ENCODE results near the gene GFY. TPM values are rescaled to one million over a fixed set of nuclear protein-coding genes. Genes with fewer than 3 reads are reported as not detected.
"Not testable (repeated sequence)": the region's sequence is repeated elsewhere in the genome, so short reads cannot be mapped to it uniquely, and the experiment has no call there.

GFY gene
- total RNA-seq, 2 experiments from 2014 or later: not detected

DNA sequence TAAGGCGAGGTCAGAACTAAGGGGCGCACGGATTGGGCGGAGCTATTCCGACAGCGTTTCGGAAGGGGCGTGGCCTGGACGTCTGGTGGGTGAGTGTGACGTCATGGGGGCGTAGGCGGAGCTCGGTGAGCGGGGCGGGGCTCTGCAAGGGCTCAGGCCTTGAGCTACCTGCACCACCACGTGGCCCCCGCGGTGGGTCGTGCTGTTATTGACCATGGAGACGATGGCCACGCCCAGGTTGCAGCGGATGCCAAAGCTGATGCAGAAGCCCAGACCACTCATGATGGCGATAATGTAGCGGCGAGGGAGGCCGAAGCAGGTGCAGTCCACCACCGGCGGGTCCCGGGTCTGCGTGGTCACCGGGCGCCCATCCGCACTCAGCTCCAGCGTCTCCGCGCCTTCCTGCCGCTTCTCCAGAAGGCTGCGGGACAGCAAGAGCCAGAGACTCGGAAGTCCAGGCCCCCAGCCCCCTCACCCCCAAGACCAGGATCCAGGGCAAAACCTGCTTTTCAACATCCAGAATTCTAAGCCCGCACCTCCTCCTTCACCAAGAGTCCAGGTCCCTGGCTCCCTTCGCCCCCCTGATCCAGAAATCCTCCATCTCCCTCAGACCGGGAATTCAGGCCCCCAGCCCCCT, 11.3 kb downstream of the GFY start:
- CTCF ChIA-PET: interaction anchor here (0.6 to 2.2 kb wide), 12 partner anchors 10 to 211 kb away, joined by 3 to 10 read pairs (median 4); partner anchors contain the start of genes GFY, KASH5 and PIH1D1
- H3K36me3 Mint-ChIP-seq: peaks cover 3% of the 10 kb centered on the region
- H3K9me3 Mint-ChIP-seq (ENCODE audit: low read depth): no peaks in the 10 kb centered on the region
- peak overlapping the region; percentile 39 for H3K4me3 Mint-ChIP-seq
- peaks cover 93% of the 10 kb centered on the region for H3K27me3 Mint-ChIP-seq
- H3K27ac Mint-ChIP-seq: no peak overlapping the region
- H3K4me1 Mint-ChIP-seq: peaks cover 25% of the 10 kb centered on the region
- ATAC-seq (peak; percentile 61), DNase-seq (peak; percentile 84)

DNA sequence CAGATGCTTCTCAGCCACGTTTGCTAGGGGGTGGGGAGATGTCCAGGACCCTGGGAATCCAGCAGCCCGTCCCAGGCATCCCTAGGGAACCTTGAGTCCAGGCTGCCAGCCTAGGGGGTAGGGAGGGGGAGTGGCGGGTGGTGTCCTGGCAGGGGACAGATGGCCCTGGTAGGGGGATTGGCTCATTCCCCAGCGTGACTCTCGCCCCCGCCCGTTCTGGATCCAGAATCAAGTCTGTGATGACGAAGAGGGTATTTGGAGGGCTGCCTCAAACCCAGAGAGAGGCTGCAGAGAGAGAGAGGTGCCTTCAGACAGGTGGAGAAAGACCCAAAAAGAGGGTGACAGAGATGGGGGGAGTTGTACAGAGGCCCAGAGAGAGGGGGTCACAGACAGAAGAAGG, 12.0 kb downstream of the GFY start:
- no peaks in the 10 kb centered on the region for H3K36me3 Mint-ChIP-seq
- no peaks in the 10 kb centered on the region for H3K9me3 Mint-ChIP-seq (ENCODE audit: low read depth)
- peaks cover 95% of the 10 kb centered on the region for H3K27me3 Mint-ChIP-seq
- H3K4me3 Mint-ChIP-seq: no peak overlapping the region
- H3K27ac Mint-ChIP-seq: no peak overlapping the region
- ATAC-seq (no peak), DNase-seq (no peak)
- CTCF ChIA-PET: interaction anchor here (1.1 to 2.2 kb wide), 4 partner anchors 13 to 211 kb away, joined by 3 to 10 read pairs (median 6); partner anchors contain the start of genes GFY and KASH5
- H3K4me1 Mint-ChIP-seq: peaks cover 29% of the 10 kb centered on the region

DNA sequence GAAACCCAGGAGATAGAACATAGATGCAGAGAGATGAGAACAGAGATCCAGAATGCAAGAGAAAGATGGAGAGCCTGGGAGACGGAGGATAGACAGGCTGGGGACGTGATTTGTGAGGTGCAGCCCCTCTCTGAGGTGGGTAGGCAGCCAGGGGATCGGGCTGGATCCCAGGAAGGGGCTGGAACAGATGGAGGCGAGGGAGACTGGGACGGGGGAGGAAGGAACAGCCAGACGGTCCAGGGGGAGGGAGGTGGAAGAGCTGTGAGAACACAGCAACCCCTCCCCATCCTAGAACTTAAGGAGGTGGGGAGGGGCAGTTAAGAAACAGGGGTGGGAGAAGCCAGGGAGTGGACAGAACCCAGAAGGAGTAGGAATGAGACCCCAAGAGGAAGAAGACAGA, 13.1 kb downstream of the GFY start:
- ATAC-seq: no peak
- CTCF ChIA-PET: no interaction called here
- H3K36me3 Mint-ChIP-seq: no peaks in the 10 kb centered on the region
- peaks cover 31% of the 10 kb centered on the region for H3K4me1 Mint-ChIP-seq
- H3K4me3 Mint-ChIP-seq: no peak overlapping the region
- no peak for DNase-seq
- no peak overlapping the region for H3K27ac Mint-ChIP-seq
- peaks cover 88% of the 10 kb centered on the region for H3K27me3 Mint-ChIP-seq
- H3K9me3 Mint-ChIP-seq (ENCODE audit: low read depth): no peaks in the 10 kb centered on the region

DNA sequence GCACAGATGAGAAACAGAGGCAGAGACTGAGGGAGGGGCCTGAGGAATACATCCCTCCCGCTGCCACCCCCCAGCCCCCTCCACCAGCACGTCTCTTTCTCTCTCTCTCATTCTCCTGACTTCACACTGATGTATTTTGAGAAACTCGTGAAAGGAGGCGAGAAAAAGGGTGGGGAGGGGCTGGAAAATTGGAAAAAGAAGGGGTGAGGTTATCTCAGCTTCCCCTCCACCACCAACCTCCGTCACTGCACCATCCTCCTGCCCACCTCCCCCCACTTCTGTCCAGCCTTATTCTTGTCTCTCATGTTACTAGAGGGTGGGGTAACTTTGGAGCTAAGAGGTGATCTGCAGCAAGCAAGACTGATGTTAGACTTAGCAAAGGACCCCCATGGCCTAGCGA, 14.6 kb downstream of the GFY start:
- Mint-ChIP-seq H3K4me1 (peaks cover 35% of the 10 kb centered on the region), H3K4me3 (no peak overlapping the region), H3K9me3 (ENCODE audit: low read depth) (no peaks in the 10 kb centered on the region), H3K36me3 (no peaks in the 10 kb centered on the region), H3K27me3 (peaks cover 73% of the 10 kb centered on the region), H3K27ac (no peak overlapping the region)
- DNase-seq: no peak
- CTCF ChIA-PET: interaction anchor here (0.7 to 1.4 kb wide), 4 partner anchors 15 to 48 kb away, joined by 3 to 4 read pairs (median 3); partner anchors contain the start of gene GFY
- no peak for ATAC-seq

DNA sequence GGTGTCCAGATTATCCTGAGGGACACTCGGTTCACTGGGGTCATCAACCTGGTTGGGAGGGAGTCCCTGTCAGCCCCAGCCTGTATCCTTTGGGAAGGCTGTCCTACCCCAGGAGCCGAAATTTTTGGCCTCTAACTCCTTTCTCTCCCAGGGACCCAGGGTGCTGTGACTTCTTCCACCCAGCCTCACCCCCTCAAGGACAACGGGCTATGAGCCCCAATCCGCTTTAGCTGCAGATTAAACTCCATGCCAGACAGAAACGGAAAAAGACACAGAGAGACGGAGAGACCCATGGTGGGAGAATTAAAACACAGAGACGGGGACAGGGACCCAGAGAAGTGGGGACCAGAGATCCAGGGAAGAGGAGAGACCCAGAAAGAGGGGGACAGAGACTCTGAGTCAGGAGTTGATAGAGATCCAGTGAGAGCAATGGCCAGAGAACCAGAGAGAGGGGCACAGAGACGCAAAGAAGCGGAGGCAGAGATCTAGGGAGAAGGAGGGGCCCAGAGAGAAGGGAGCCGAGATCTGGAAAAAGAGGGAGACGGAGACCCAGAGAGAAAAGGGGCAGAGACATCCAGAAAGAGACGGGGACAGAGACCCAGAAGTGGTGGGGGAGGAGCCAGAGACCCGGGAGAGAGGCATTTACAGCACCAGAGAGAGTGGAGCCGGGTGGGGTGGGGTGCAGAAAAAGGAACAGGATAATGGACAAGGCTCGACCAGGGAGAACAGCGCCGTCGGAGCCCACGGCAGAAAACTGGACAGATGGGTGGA, 15.4 kb downstream of the GFY start:
- Mint-ChIP-seq H3K4me3 (peak overlapping the region; percentile 11), H3K27me3 (peaks cover 65% of the 10 kb centered on the region), H3K4me1 (peaks cover 41% of the 10 kb centered on the region), H3K36me3 (no peaks in the 10 kb centered on the region), H3K27ac (no peak overlapping the region), H3K9me3 (ENCODE audit: low read depth) (no peaks in the 10 kb centered on the region)
- no peak for ATAC-seq
- no peak for DNase-seq
- CTCF ChIA-PET: interaction anchor here (0.8 to 2.6 kb wide), 5 partner anchors 14 to 49 kb away, joined by 3 to 31 read pairs (median 5); partner anchors contain the start of gene GFY

DNA sequence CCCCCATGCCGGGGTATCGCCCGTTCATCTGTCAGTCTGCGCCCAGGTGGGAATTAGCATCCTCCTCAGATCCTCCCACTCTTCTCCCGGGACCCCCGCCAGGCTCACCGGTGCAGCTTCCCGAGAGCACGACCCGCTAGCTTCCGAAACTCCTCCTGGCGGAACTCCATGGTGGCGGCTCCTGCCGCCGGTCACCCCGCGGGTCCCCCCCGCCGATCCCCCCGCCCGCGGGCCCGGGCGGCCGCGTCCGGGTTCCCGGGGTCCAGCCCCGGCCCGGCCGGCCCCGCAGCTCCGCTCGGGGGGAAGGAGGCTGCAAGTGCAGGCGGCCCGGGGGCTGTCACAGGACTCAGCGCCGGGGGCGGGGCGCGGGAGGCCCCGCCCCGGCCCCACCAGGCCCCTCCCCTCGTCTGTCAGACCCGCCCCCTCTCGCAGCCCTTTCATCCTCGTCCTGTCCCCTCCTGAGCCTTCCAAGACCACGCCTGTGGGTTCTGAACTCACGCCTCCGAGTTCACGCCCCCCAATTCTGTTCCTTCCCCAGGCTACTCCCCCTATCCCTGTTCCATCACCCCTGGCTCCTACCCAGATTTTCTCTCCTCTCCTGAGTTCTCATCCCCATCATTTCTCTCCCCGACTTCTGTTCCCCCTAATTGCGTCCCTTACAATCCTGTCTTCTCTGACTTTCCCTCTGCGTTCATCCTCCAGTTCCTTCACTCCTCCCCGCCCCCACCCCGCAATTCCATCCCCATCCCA, 16.2 kb downstream of the GFY start, which contains the start of gene SLC17A7:
SLC17A7 (minus strand) TSS at position 318 of the 750 bp plus-strand sequence; CDS start at position 170, 148 bp downstream.
- peak; percentile 70 for DNase-seq
- peaks cover 57% of the 10 kb centered on the region for H3K27me3 Mint-ChIP-seq
- CTCF ChIA-PET: interaction anchor here (0.6 to 2.6 kb wide), 8 partner anchors 13 to 141 kb away, joined by 3 to 31 read pairs (median 4); partner anchors contain the start of gene GFY

DNA sequence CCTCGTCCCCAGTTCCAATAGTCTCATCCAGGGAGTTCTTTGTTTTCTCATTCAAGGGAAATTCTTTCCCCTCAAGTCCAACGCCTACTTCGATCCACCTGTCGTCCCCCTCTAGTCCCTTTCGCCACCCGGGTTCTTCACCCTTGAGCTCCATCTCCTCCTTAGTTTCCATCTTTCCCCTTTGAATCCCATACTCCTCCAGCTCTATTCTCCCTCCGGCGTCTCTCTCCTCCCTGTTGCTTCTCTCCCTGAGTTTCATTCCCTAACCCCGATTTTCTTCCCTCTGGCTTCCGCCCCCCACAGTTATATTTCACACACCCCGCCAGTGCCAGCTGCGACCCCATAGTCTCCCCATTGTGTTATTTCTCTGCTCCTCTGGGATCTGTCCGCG, 16.8 kb downstream of the GFY start:
- Mint-ChIP-seq H3K4me3 (peak overlapping the region; percentile 78), H3K4me1 (peaks cover 41% of the 10 kb centered on the region), H3K27ac (no peak overlapping the region), H3K9me3 (ENCODE audit: low read depth) (no peaks in the 10 kb centered on the region), H3K36me3 (peaks cover 5% of the 10 kb centered on the region), H3K27me3 (peaks cover 52% of the 10 kb centered on the region)
- DNase-seq (no peak), ATAC-seq (no peak)
- CTCF ChIA-PET: interaction anchor here (0.6 to 2.6 kb wide), 8 partner anchors 13 to 141 kb away, joined by 3 to 31 read pairs (median 7); no protein-coding TSS in a partner anchor

More for the DNA sequence above, 16.2 kb downstream of the GFY start, which contains the start of gene SLC17A7:
- no peaks in the 10 kb centered on the region for H3K9me3 Mint-ChIP-seq (ENCODE audit: low read depth)
- H3K36me3 Mint-ChIP-seq: no peaks in the 10 kb centered on the region
- no peak within 1 kb of the TSS for H3K27ac Mint-ChIP-seq
- peak; percentile 11 for ATAC-seq
- peaks cover 41% of the 10 kb centered on the region for H3K4me1 Mint-ChIP-seq
- peak within 1 kb of the TSS; percentile 78 for H3K4me3 Mint-ChIP-seq

DNA sequence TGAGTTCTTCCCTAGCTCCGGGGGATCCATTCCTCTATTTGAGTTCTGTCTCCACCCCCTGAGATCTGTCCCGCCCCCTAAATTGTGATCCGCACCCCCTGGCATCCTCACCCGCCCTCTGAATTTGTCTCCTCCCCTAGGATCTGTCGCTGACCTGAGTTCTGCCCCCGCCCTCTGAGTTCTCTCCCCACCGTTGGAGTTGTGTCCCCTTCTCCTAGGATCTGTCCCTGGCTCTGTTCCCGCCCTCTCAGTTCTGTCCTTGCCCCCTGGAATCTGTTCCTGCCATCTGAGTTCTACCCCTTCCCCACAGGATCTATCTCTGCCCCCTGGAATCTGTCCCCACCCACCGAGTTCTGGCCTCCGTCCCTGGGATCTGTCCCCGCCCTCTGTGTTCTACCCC, 17.2 kb downstream of the GFY start:
- Mint-ChIP-seq H3K9me3 (ENCODE audit: low read depth) (no peaks in the 10 kb centered on the region), H3K27ac (peak overlapping the region; percentile 80), H3K36me3 (peaks cover 6% of the 10 kb centered on the region), H3K4me1 (peaks cover 43% of the 10 kb centered on the region), H3K4me3 (peak overlapping the region; percentile 78), H3K27me3 (peaks cover 48% of the 10 kb centered on the region)
- CTCF ChIA-PET: interaction anchor here (0.6 to 2.6 kb wide), 15 partner anchors 9 to 180 kb away, joined by 3 to 31 read pairs (median 5); partner anchors contain the start of gene PIH1D1
- no peak for ATAC-seq
- DNase-seq: peak; percentile 56

DNA sequence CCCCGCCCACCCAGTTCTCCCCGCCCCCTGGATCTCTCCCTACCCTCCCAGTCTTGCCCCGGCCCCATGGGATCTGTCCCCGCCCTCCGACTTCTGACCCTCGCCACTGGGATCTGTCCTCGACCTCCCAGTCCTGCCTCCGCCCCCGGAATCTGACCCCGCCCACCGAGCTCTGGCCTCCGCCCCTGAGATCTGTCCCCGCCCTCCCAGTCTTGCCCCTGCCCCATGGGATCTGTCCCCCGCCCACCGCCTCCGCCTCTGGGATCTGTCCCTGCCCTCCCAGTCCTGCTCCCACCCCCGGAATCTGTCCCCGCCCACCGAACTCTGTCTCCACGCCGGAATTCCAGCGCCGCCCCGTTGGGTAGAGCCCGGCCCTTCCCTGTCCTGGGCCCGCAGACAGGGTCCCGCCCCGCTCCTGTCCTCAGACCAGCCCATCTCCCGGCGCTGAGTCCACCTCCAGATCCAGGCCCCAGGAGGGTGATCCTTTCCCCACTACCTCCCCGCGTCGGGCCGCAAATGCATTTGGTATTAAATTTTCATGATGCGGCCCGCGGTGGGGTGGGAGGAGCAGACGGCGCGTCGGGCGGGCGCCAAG, 17.7 kb downstream of the GFY start:
- ATAC-seq (peak; percentile 50), DNase-seq (peak; percentile 86)
- Mint-ChIP-seq H3K36me3 (peaks cover 6% of the 10 kb centered on the region), H3K4me1 (peaks cover 45% of the 10 kb centered on the region), H3K9me3 (ENCODE audit: low read depth) (no peaks in the 10 kb centered on the region), H3K4me3 (peak overlapping the region; percentile 78), H3K27ac (peak overlapping the region; percentile 80), H3K27me3 (peaks cover 42% of the 10 kb centered on the region)
- CTCF ChIA-PET: interaction anchor here (0.6 to 2.6 kb wide), 17 partner anchors 9 to 222 kb away, joined by 3 to 31 read pairs (median 4); partner anchors contain the start of gene PIH1D1

DNA sequence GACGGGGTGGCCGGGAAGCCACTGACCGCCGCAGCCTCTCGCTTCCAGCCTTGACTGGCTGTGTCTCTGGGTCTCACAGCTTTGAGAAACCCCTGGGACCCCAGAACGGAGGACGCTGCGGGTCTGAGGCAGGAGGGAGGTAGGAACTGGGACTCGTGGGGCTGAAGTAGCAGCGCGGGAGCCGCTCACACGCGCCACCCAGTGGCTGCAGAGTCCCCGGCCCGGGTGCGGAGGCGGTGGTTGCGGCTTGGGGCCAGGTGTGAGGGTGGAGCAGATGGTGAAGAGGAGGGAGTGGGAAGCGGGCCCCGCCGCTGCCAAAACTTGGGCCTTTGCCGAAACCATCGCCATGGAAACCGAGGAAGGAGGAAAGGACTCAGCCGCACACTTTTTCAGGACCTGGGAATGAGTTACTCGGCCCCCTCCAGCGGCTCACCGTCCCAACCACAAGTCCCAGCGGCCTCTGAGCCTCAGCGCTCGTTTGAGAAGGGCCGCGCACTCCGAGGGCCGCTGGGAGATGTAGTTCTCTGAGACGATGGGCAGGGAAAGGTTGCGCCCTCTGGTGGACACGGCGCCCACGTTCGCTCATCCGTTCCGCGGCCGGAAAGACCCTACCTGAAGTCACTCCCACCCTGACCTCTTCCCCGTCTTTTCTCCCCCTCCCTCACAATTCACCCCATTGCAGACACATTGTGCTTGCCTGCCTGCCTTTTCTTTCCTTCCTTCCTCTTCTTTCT, 18.3 kb downstream of the GFY start:
- CTCF ChIA-PET: interaction anchor here (0.6 to 2.8 kb wide), 22 partner anchors 8 to 222 kb away, joined by 3 to 39 read pairs (median 4); partner anchors contain the start of genes ALDH16A1 and PIH1D1
- peaks cover 36% of the 10 kb centered on the region for H3K27me3 Mint-ChIP-seq
- ATAC-seq: peak; percentile 85

DNA sequence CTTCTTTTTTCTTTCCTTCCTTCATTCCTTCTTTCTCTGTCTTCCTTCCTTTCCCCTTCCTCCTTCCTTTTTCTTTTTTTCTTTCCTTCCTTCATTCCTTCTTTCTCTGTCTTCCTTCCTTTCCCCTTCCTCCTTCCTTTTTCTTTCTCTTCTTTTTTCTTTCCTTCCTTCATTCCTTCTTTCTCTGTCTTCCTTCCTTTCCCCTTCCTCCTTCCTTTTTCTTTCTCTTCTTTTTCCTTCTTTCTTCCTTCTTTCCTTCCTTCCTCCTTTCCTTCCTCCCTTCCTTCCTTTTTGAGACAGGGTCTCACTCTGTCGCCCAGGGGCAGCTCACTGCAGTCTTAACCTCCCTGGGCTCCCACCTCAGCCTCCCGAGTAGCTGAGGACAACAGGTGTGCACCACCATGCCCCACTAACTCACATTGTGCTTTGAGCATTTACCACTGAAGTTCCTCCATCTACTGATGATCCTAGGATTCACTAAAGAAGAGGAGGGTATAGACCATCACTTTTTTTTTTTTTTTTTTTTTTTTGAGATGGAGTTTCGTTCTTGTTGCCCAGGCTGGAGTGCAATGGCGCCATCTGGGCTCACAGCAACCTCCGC, 19.0 kb downstream of the GFY start:
- peaks cover 54% of the 10 kb centered on the region for H3K4me1 Mint-ChIP-seq
- H3K9me3 Mint-ChIP-seq (ENCODE audit: low read depth); ATAC-seq; DNase-seq: not testable (repeated sequence)
- H3K27ac Mint-ChIP-seq: peak overlapping the region; percentile 80
- CTCF ChIA-PET: interaction anchor here (0.7 to 2.8 kb wide), 10 partner anchors 9 to 120 kb away, joined by 3 to 39 read pairs (median 5); partner anchors contain the start of genes ALDH16A1 and FLT3LG
- H3K27me3 Mint-ChIP-seq: peaks cover 30% of the 10 kb centered on the region
- H3K4me3 Mint-ChIP-seq: peak overlapping the region; percentile 78
- H3K36me3 Mint-ChIP-seq: peaks cover 15% of the 10 kb centered on the region

More for the DNA sequence above, 18.3 kb downstream of the GFY start:
- peak overlapping the region; percentile 78 for H3K4me3 Mint-ChIP-seq
- peak; percentile 96 for DNase-seq
- peaks cover 11% of the 10 kb centered on the region for H3K36me3 Mint-ChIP-seq
- H3K4me1 Mint-ChIP-seq: peaks cover 51% of the 10 kb centered on the region
- H3K27ac Mint-ChIP-seq: peak overlapping the region; percentile 80
- H3K9me3 Mint-ChIP-seq (ENCODE audit: low read depth): no peaks in the 10 kb centered on the region
